OCI-LY1 (cell line): Measurements from ENCODE around the gene SSTR5.

ENCODE experiments used
- CTCF ChIP-seq: fragments of 200-600 bp; sonication (generic), shearing (Covaris generic); IDR thresholded peaks from 2 replicates; pipeline ENCODE4 v1.5.1; 2017; ENCODE audit warnings: mild to moderate bottlenecking, antibody characterized with exemption, low read length, moderate library complexity, mixed read lengths
- EZH2 ChIP-seq: fragments of 200-600 bp; sonication (generic), shearing (Covaris generic); IDR thresholded peaks from 2 replicates; pipeline ENCODE4 v1.8.0; 2017; ENCODE audit warnings: borderline replicate concordance, mixed run types, mild to moderate bottlenecking, antibody characterized with exemption, low read length, moderate library complexity, mixed read lengths

DNA sequence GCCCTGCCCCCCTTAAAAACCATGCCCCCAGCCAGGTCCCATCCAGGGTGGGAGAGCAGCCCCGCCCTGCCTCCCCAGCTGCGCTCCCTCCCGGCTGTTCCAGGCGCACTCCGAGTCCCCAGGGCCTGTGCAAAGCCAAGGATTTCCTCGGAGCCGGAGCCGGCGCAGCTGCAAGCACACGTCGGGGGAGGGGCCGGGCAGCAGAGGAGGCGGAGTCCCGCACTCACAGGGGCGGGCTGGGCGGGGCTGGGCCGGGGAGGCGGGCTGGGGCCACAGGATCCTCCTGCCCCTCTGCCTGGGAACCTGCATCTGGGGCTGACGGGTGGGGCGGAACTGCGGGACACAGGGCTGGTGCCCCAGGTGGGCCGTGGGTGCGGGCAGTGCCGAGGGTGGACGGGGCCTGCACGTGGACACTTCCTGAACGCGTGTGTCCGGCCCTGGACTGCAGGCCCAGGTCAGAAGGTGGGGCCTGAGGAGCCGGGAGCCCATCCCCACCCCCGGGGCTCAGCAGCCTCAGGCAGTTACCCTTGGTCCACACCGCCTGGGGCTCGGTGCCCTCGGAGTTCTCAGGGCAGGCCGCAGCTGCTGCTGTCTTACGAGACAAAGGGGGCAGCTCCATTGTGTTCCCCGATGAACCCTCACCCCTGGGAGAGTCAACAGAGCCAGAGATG lies 24.0 kb upstream of the SSTR5 start:
- TF ChIP-seq CTCF (no peak), EZH2 (no peak)
